ENCODE measurements around the gene GPSM1. TPM values are rescaled to one million over a fixed set of nuclear protein-coding genes. Genes with fewer than 3 reads are reported as not detected.
"Not testable (repeated sequence)": the region's sequence is repeated elsewhere in the genome, so short reads cannot be mapped to it uniquely, and the experiment has no call there.

Gene GPSM1
- total and polyA plus RNA-seq, 9 donors: 22.8 to 36.0 (median 27.1) TPM

DNA sequence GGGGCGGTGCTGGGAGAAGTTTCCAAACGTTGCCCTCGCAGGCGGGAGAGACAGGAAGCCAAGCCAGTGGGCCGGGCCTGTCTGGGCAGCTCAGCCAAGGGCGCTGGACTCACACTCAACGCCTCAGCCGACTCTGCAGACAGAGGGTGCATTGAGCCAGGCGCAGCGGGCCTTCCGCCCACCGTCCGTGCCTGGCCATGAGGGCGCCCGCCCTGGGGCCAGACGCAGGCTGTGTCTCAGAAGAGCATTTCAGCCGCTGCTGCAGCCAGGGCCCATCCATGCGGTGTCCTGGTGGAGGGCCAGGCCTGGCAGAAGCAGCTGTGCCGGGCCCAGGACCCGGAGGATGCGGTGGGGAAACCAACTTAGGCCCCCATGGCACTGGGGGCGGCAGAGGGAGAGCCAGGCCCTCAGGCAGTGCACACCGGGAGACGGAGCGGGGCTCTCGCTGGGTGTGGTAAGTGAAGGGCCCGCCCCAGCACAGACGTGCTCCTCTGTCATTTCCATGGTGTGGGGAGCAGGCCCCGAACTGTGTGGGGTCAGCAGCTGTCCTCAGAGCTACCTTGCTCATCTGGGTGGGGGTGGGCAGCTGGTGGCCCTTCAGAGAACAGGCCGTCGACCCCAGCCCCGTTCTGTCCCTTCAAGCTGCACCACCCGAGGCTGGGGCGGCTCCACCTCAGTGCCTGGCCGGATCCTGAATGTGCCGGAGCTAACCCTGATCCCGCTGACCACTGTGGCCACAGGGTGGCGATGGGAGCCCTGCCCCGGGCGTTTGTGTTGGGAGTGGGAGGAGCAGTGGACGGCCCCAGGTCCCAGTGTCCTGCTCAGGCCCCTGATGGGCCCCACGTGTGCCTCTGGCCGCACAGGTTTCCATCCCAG, 18.2 kb downstream of the GPSM1 start:
- peaks cover 2% of the 10 kb centered on the region for H3K27me3 ChIP-seq (ENCODE audit: control insufficient read depth, insufficient read depth, low read length)
- WGBS (ENCODE audit: insufficient coverage): 33% methylated on average over 36 of the region's 43 CpGs
- no peak for DNase-seq
- peak overlapping the region; percentile 29 for H3K27ac ChIP-seq (ENCODE audit: low read length)
- H3K4me1 ChIP-seq (ENCODE audit: control insufficient read depth, insufficient read depth, low read length): peaks cover 75% of the 10 kb centered on the region
- no peaks in the 10 kb centered on the region for H3K9me3 ChIP-seq (replicated peaks; ENCODE audit: control insufficient read depth, low read depth, low read length)
- peaks cover 21% of the 10 kb centered on the region for H3K36me3 ChIP-seq (ENCODE audit: control insufficient read depth, insufficient read depth, low read length)
- H3K4me3 ChIP-seq (ENCODE audit: low read length): no peak overlapping the region

DNA sequence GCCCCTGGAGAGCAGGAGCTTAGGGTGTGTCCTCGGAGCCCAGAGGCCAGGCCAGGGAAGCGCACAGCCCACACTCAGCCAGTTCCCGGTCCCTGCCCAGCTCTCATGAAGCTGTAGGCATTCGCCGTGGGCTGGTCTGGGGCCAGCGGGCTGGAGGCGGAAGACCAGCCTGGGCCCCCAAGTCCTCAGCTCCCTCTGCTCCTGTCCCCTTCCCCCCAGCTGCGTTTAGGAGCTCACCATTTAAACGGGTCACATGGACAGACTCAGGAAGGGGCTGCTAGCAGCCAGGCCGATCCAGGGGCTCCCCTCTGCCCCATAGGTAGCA, 18.8 kb downstream of the GPSM1 start:
- Histone ChIP-seq H3K4me3 (ENCODE audit: low read length) (no peak overlapping the region), H3K27me3 (ENCODE audit: control insufficient read depth, insufficient read depth, low read length) (peaks cover 2% of the 10 kb centered on the region), H3K9me3 (replicated peaks; ENCODE audit: control insufficient read depth, low read depth, low read length) (no peaks in the 10 kb centered on the region), H3K4me1 (ENCODE audit: control insufficient read depth, insufficient read depth, low read length) (peaks cover 81% of the 10 kb centered on the region), H3K36me3 (ENCODE audit: control insufficient read depth, insufficient read depth, low read length) (peaks cover 19% of the 10 kb centered on the region), H3K27ac (ENCODE audit: low read length) (no peak overlapping the region)
- no peak for DNase-seq
- 38% methylated on average over 4 of the region's 10 CpGs for WGBS (ENCODE audit: insufficient coverage)

DNA sequence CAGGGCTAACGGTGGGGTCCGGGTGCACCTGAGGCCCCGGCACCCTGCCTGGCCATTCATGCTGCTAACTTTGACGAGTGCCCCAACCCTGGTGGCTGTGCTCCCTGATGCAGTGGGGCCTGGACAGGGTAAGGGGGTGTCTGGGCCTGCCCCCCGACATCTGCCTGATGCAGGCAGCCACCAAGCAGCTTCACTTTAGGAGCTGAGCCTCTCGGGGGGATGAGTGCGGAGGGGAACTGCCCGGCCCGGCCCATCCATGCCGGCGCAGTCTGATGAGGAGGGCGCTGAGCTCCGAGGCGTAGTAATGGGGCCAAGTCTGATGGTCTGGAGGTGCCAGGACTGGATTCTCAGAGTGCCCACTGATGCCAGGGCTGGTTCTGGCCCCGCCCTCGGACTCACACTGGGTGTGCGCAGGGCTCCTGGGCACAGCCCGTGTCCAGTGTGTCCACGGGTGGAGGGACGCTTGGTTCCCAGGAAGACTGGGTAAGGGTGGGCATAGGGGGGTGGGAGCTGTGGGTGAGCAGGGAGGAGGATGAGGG, 19.7 kb downstream of the GPSM1 start:
- WGBS (ENCODE audit: insufficient coverage): 81% methylated on average over 20 of the region's 20 CpGs
- no peak for DNase-seq
- peaks cover 85% of the 10 kb centered on the region for H3K4me1 ChIP-seq (ENCODE audit: control insufficient read depth, insufficient read depth, low read length)
- no peak overlapping the region for H3K27ac ChIP-seq (ENCODE audit: low read length)
- H3K9me3 ChIP-seq (replicated peaks; ENCODE audit: control insufficient read depth, low read depth, low read length): no peaks in the 10 kb centered on the region
- H3K27me3 ChIP-seq (ENCODE audit: control insufficient read depth, insufficient read depth, low read length): peaks cover 2% of the 10 kb centered on the region
- no peak overlapping the region for H3K4me3 ChIP-seq (ENCODE audit: low read length)
- peaks cover 14% of the 10 kb centered on the region for H3K36me3 ChIP-seq (ENCODE audit: control insufficient read depth, insufficient read depth, low read length)

GRCh38 chr9:136347472-136348256, 20.3 kb downstream of the GPSM1 start:
- peaks cover 14% of the 10 kb centered on the region for H3K36me3 ChIP-seq (ENCODE audit: control insufficient read depth, insufficient read depth, low read length)
- H3K27ac ChIP-seq (ENCODE audit: low read length): no peak overlapping the region
- H3K4me3 ChIP-seq (ENCODE audit: low read length): no peak overlapping the region
- DNase-seq: no peak
- H3K4me1 ChIP-seq (ENCODE audit: control insufficient read depth, insufficient read depth, low read length): peaks cover 84% of the 10 kb centered on the region
- 62% methylated on average over 25 of the region's 34 CpGs for WGBS (ENCODE audit: insufficient coverage)
- H3K9me3 ChIP-seq (replicated peaks; ENCODE audit: control insufficient read depth, low read depth, low read length): no peaks in the 10 kb centered on the region
- H3K27me3 ChIP-seq (ENCODE audit: control insufficient read depth, insufficient read depth, low read length): peaks cover 2% of the 10 kb centered on the region

DNA sequence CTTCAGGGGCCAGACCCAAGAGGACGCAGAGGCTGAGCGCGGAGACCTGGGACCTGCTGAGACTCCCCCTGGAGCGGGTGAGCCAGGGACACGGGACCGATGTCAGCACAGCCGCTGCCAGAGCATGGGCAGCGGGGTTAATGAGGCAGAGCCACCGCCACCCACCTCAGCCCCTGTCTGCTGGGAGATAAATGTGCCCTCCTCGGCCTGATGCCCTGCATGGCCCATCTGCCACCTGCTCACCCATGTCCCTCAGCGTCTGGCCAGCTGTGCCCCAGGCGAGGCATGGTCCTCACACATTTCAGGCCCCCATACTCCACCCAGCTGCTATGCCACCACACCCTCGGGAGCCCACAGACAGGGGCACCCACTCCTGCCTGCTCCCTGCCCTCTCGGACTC, 21.4 kb downstream of the GPSM1 start:
- DNase-seq: no peak
- WGBS (ENCODE audit: insufficient coverage): 85% methylated on average over 14 of the region's 14 CpGs

GRCh38 chr9:136349546-136349945, 22.2 kb downstream of the GPSM1 start:
- peaks cover 2% of the 10 kb centered on the region for H3K27me3 ChIP-seq (ENCODE audit: control insufficient read depth, insufficient read depth, low read length)
- peaks cover 96% of the 10 kb centered on the region for H3K4me1 ChIP-seq (ENCODE audit: control insufficient read depth, insufficient read depth, low read length)
- no peak for DNase-seq
- H3K36me3 ChIP-seq (ENCODE audit: control insufficient read depth, insufficient read depth, low read length): peaks cover 4% of the 10 kb centered on the region
- no peak overlapping the region for H3K27ac ChIP-seq (ENCODE audit: low read length)
- H3K9me3 ChIP-seq (replicated peaks; ENCODE audit: control insufficient read depth, low read depth, low read length): no peaks in the 10 kb centered on the region
- H3K4me3 ChIP-seq (ENCODE audit: low read length): no peak overlapping the region
- WGBS (ENCODE audit: insufficient coverage): 75% methylated on average over 24 of the region's 24 CpGs

More for the DNA sequence above, 21.4 kb downstream of the GPSM1 start:
- Histone ChIP-seq H3K27ac (ENCODE audit: low read length) (no peak overlapping the region), H3K9me3 (replicated peaks; ENCODE audit: control insufficient read depth, low read depth, low read length) (no peaks in the 10 kb centered on the region), H3K4me3 (ENCODE audit: low read length) (no peak overlapping the region), H3K27me3 (ENCODE audit: control insufficient read depth, insufficient read depth, low read length) (peaks cover 2% of the 10 kb centered on the region), H3K36me3 (ENCODE audit: control insufficient read depth, insufficient read depth, low read length) (peaks cover 7% of the 10 kb centered on the region), H3K4me1 (ENCODE audit: control insufficient read depth, insufficient read depth, low read length) (peaks cover 88% of the 10 kb centered on the region)

- Histone ChIP-seq H3K9me3 (replicated peaks; ENCODE audit: control insufficient read depth, low read depth, low read length) (no peaks in the 10 kb centered on the region), H3K27ac (ENCODE audit: low read length) (peak overlapping the region; percentile 13), H3K36me3 (ENCODE audit: control insufficient read depth, insufficient read depth, low read length) (peaks cover 12% of the 10 kb centered on the region), H3K4me1 (ENCODE audit: control insufficient read depth, insufficient read depth, low read length) (peaks cover 90% of the 10 kb centered on the region), H3K4me3 (ENCODE audit: low read length) (no peak overlapping the region), H3K27me3 (ENCODE audit: control insufficient read depth, insufficient read depth, low read length) (no peaks in the 10 kb centered on the region)
- 64% methylated on average over 10 of the region's 11 CpGs for WGBS (ENCODE audit: insufficient coverage)
- DNase-seq: peak; percentile 77
Observed at GRCh38 chr9:136351252-136351800, 24.0 kb downstream of the GPSM1 start.

- not testable (repeated sequence) for DNase-seq; H3K9me3 ChIP-seq (replicated peaks; ENCODE audit: control insufficient read depth, low read depth, low read length); H3K4me3 ChIP-seq (ENCODE audit: low read length); H3K27ac ChIP-seq (ENCODE audit: low read length); H3K27me3 ChIP-seq (ENCODE audit: control insufficient read depth, insufficient read depth, low read length)
- H3K36me3 ChIP-seq (ENCODE audit: control insufficient read depth, insufficient read depth, low read length): peaks cover 17% of the 10 kb centered on the region
- peaks cover 86% of the 10 kb centered on the region for H3K4me1 ChIP-seq (ENCODE audit: control insufficient read depth, insufficient read depth, low read length)
- WGBS (ENCODE audit: insufficient coverage): 75% methylated on average over 4 of the region's 24 CpGs
Observed at GRCh38 chr9:136351868-136352267, 24.5 kb downstream of the GPSM1 start.

DNA sequence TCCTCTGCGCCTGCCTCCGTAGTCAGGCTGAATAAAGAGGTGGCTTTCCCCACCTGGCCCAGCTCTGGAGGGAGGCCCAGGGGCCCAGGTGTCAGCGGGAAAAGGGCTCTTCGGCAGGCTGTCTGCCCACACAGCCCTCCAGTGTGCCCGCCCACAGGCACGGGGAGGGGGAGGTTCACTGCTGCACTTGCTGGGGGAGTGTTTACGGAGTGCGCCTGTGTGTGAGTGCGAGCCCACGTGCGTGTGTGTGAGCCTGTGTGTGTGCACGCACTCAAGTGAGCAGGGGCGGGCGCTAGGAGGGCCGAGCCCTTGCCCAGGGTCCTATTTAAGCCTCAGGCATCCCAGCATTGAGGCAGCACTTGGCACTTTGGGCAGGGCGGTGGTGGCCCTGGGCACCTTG, 25.3 kb downstream of the GPSM1 start:
- Histone ChIP-seq H3K4me3 (ENCODE audit: low read length) (no peak overlapping the region), H3K27ac (ENCODE audit: low read length) (no peak overlapping the region), H3K36me3 (ENCODE audit: control insufficient read depth, insufficient read depth, low read length) (peaks cover 24% of the 10 kb centered on the region), H3K27me3 (ENCODE audit: control insufficient read depth, insufficient read depth, low read length) (no peaks in the 10 kb centered on the region), H3K4me1 (ENCODE audit: control insufficient read depth, insufficient read depth, low read length) (peaks cover 80% of the 10 kb centered on the region), H3K9me3 (replicated peaks; ENCODE audit: control insufficient read depth, low read depth, low read length) (no peaks in the 10 kb centered on the region)
- no peak for DNase-seq
- 61% methylated on average over 14 of the region's 16 CpGs for WGBS (ENCODE audit: insufficient coverage)

DNA sequence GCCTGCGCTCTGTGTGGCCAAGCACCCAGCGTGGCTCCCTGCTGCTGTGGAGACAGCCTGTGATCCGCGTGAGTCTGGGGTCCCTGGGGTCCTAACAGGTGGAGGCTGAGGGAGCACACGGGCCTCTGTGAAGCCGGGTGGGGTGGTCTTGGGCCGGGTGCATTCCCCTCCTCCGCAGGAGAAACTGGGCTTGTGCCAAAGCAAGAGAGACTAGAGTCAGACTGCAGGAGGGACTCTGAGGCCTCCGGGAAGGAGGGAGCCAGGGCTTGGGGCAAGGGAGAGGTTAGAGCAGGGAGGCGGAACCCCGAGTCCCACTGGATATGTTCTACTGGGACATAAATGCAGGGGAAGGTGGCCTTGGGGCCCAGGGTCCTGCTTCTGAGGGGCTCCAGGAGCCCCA, 25.7 kb downstream of the GPSM1 start:
- Histone ChIP-seq H3K27ac (ENCODE audit: low read length) (no peak overlapping the region), H3K27me3 (ENCODE audit: control insufficient read depth, insufficient read depth, low read length) (no peaks in the 10 kb centered on the region), H3K9me3 (replicated peaks; ENCODE audit: control insufficient read depth, low read depth, low read length) (no peaks in the 10 kb centered on the region), H3K36me3 (ENCODE audit: control insufficient read depth, insufficient read depth, low read length) (peaks cover 28% of the 10 kb centered on the region), H3K4me1 (ENCODE audit: control insufficient read depth, insufficient read depth, low read length) (peaks cover 76% of the 10 kb centered on the region), H3K4me3 (ENCODE audit: low read length) (no peak overlapping the region)
- DNase-seq: no peak
- 61% methylated on average over 10 of the region's 11 CpGs for WGBS (ENCODE audit: insufficient coverage)
